H9 (cell line): ENCODE data around the gene CAMTA1. TPM values are rescaled to one million over a fixed set of nuclear protein-coding genes. Genes with fewer than 3 reads are reported as not detected.

Source experiments
- DNase-seq: peaks from one replicate; pipeline ENCODE4 v3.0.0-alpha.2; 2017
- H2AFZ ChIP-seq: one replicate; pipeline ENCODE4 v1.6.1; 2013; ENCODE audit warnings: mild to moderate bottlenecking, low read length, control low read depth, moderate library complexity
- H2AK5ac ChIP-seq: 2 replicates; pipeline ENCODE4 v1.6.1; 2013; ENCODE audit warnings: low read length, control low read depth, mixed read lengths; ENCODE audit not compliant: insufficient read length
- H2BK120ac ChIP-seq: one replicate; pipeline ENCODE4 v1.6.1; 2013; ENCODE audit warnings: low read depth, mild to moderate bottlenecking, low read length, control low read depth, inconsistent platforms; ENCODE audit not compliant: poor library complexity, severe bottlenecking
- H2BK12ac ChIP-seq: 2 replicates; pipeline ENCODE4 v1.6.1; 2013; ENCODE audit warnings: low read length, control low read depth, mixed read lengths, low read depth; ENCODE audit not compliant: insufficient read length
- H2BK15ac ChIP-seq: 2 replicates; pipeline ENCODE4 v1.6.1; 2013; ENCODE audit warnings: low read depth, low read length, control low read depth
- H2BK20ac ChIP-seq: one replicate; pipeline ENCODE4 v1.6.1; 2013; ENCODE audit warnings: low read depth, mild to moderate bottlenecking, low read length, control low read depth, inconsistent platforms; ENCODE audit not compliant: poor library complexity, severe bottlenecking
- H2BK5ac ChIP-seq: 2 replicates; pipeline ENCODE4 v1.6.1; 2013; ENCODE audit warnings: low read length, control low read depth, mixed read lengths; ENCODE audit not compliant: insufficient read length
- H3K14ac ChIP-seq: 2 replicates; pipeline ENCODE4 v1.6.1; 2013; ENCODE audit warnings: low read length, control low read depth; ENCODE audit not compliant: insufficient read depth
- H3K18ac ChIP-seq: 2 replicates; pipeline ENCODE4 v1.6.1; 2013; ENCODE audit warnings: low read depth, mild to moderate bottlenecking, mixed read lengths, low read length, control low read depth; ENCODE audit not compliant: insufficient read length
- H3K23ac ChIP-seq: 2 replicates; pipeline ENCODE4 v1.6.1; 2013; ENCODE audit warnings: low read length, control low read depth, mixed read lengths, low read depth; ENCODE audit not compliant: insufficient read length
- H3K23me2 ChIP-seq: 2 replicates; pipeline ENCODE4 v1.6.1; 2013; ENCODE audit warnings: low read depth, mild to moderate bottlenecking, mixed read lengths, low read length, control low read depth; ENCODE audit not compliant: insufficient read length, poor library complexity, severe bottlenecking
- H3K27ac ChIP-seq: 2 replicates; pipeline ENCODE4 v1.5.1; 2013; ENCODE audit warnings: low read length, control low read depth, mixed read lengths, low read depth; ENCODE audit not compliant: insufficient read length
- H3K27me3 ChIP-seq: 2 replicates; pipeline ENCODE4 v1.6.1; 2013; ENCODE audit warnings: low read length, control low read depth, inconsistent platforms; ENCODE audit not compliant: insufficient read depth
- H3K4ac ChIP-seq: 2 replicates; pipeline ENCODE4 v1.6.1; 2013; ENCODE audit warnings: low read depth, mild to moderate bottlenecking, control low read depth, inconsistent platforms, low read length, moderate library complexity
- H3K4me1 ChIP-seq: 2 replicates; pipeline ENCODE4 v1.6.1; 2013; ENCODE audit warnings: low read length, control low read depth, inconsistent platforms; ENCODE audit not compliant: insufficient read depth
- H3K4me2 ChIP-seq: 2 replicates; pipeline ENCODE4 v1.6.1; 2013; ENCODE audit warnings: low read length, control low read depth, mixed read lengths; ENCODE audit not compliant: insufficient read length, insufficient read depth
- H3K56ac ChIP-seq: 2 replicates; pipeline ENCODE4 v1.6.1; 2013; ENCODE audit warnings: low read depth, mild to moderate bottlenecking, mixed read lengths, low read length, control low read depth; ENCODE audit not compliant: insufficient read length
- H3K79me1 ChIP-seq: 2 replicates; pipeline ENCODE4 v1.6.1; 2013; ENCODE audit warnings: low read depth, mild to moderate bottlenecking, moderate library complexity, low read length, control low read depth, inconsistent platforms; ENCODE audit not compliant: insufficient read depth, poor library complexity, severe bottlenecking
- H3K79me2 ChIP-seq: 2 replicates; pipeline ENCODE4 v1.6.1; 2013; ENCODE audit warnings: low read length, control low read depth, inconsistent platforms; ENCODE audit not compliant: insufficient read depth
- H3K9ac ChIP-seq: 2 replicates; pipeline ENCODE4 v1.6.1; 2013; ENCODE audit warnings: low read length, control low read depth, mixed read lengths; ENCODE audit not compliant: insufficient read length; ENCODE audit errors: extremely low read depth
- H3K9me3 ChIP-seq: one replicate; pipeline ENCODE4 v1.6.1; 2013; ENCODE audit warnings: low read depth, low read length, inconsistent platforms; ENCODE audit not compliant: control insufficient read depth
- H3T11ph ChIP-seq: one replicate; pipeline ENCODE4 v1.6.1; 2013; ENCODE audit warnings: mild to moderate bottlenecking, low read length, control low read depth, inconsistent platforms
- H4K20me1 ChIP-seq: one replicate; pipeline ENCODE4 v1.6.1; 2013; ENCODE audit not compliant: control insufficient read depth, insufficient read length, insufficient read depth
- H4K5ac ChIP-seq: 2 replicates; pipeline ENCODE4 v1.6.1; 2013; ENCODE audit warnings: low read depth, mild to moderate bottlenecking, mixed read lengths, low read length, control low read depth; ENCODE audit not compliant: insufficient read length
- H4K8ac ChIP-seq: replicated peaks from 2 replicates; pipeline ENCODE4 v1.6.1; 2013; ENCODE audit warnings: low read length, control low read depth, mixed read lengths, low read depth; ENCODE audit not compliant: insufficient read length
- H4K91ac ChIP-seq: 2 replicates; pipeline ENCODE4 v1.6.1; 2013; ENCODE audit warnings: low read depth, mild to moderate bottlenecking, moderate library complexity, mixed read lengths, low read length, control low read depth; ENCODE audit not compliant: insufficient read length
- H3K27ac Mint-ChIP-seq, 3 experiments: 2 replicates in 2 of 3; 3 replicates in 1 of 3; pipeline ENCODE4 v1.8.0; 2020 to 2021; ENCODE audit warnings: mixed read lengths in 3 of 3, mild to moderate bottlenecking in 1 of 3, moderate library complexity in 1 of 3
- H3K27me3 Mint-ChIP-seq: 2 replicates; pipeline ENCODE4 v1.8.0; 2021; ENCODE audit warnings: low read depth, mild to moderate bottlenecking, moderate library complexity, mixed read lengths
- H3K36me3 Mint-ChIP-seq, 3 experiments: 2 replicates in 2 of 3; 3 replicates in 1 of 3; pipeline ENCODE4 v1.8.0; 2020 to 2021; ENCODE audit warnings: low read depth in 3 of 3, mixed read lengths in 3 of 3; ENCODE audit not compliant: insufficient read depth in 1 of 3
- H3K4me1 Mint-ChIP-seq, 2 experiments: 2 replicates each; pipeline ENCODE4 v1.8.0; 2020; ENCODE audit warnings: mixed read lengths in 2 of 2
- H3K4me3 Mint-ChIP-seq, 2 experiments: 2 replicates in 1 of 2; 3 replicates in 1 of 2; pipeline ENCODE4 v1.8.0; 2020 to 2021; ENCODE audit warnings: mild to moderate bottlenecking in 2 of 2, mixed read lengths in 2 of 2, moderate library complexity in 1 of 2
- H3K9me3 Mint-ChIP-seq, 2 experiments: 2 replicates in 1 of 2; 3 replicates in 1 of 2; pipeline ENCODE4 v1.8.0; 2020; ENCODE audit warnings: mild to moderate bottlenecking in 2 of 2, mixed read lengths in 2 of 2, moderate library complexity in 1 of 2
- CTCF ChIP-seq: fragments of 200-600 bp; sonication (generic); conservative IDR thresholded peaks from 3 replicates; pipeline ENCODE4 v1.8.0; 2021; ENCODE audit warnings: antibody characterized with exemption, mild to moderate bottlenecking
- WGBS: extraction: QIAGEN DNeasy Blood & Tissue Kit; methylation state at CpG from one replicate; pipeline ENCODE4 v1.1.7; 2013; ENCODE audit warnings: missing lambda C conversion rate, low lambda C conversion rate, mixed read lengths; ENCODE audit not compliant: insufficient read length; ENCODE audit errors: extremely low coverage; 5-methylcytosine and 5-hydroxymethylcytosine counted together
- total RNA-seq: library from RNA; stranded (reverse); gene quantifications from 2 replicates; pipeline ENCODE4 v1.2.1, GENCODE V29; 2021

The CAMTA1 gene
- total RNA-seq, 1 experiment from 2014 or later, result 115 TPM

DNA sequence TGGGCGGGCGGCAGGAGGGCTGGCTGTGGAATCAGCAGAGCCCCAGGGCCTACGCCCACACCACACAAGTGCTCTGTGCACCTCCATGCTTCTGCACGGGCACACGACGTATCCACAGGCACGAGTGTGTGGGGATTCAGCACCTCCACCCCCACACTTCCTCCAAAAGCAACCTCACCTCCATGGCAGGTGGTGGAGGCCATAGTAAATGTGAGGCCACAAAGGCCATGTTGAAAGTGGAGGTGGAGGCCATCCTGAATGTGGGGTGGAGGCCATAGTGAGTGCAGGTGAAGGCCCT is 860.4 kb downstream of the CAMTA1 start:
- no peak overlapping the region for H3K4me2 ChIP-seq
- H2BK120ac ChIP-seq, result no peak overlapping the region
- H2BK15ac ChIP-seq, result no peak overlapping the region
- DNase-seq, result no peak
- H3K4me1 ChIP-seq, result no peaks in the 10 kb centered on the region; the same call in 1 of the 2 replicates
- H3K79me2 ChIP-seq, result no peaks in the 10 kb centered on the region
- Mint-ChIP-seq H3K4me1 (peaks cover 7 to 33% of the 10 kb centered on the region in 2 experiments), H3K27ac (no peak overlapping the region), H3K27me3 (no peaks in the 10 kb centered on the region), H3K9me3 (no peaks in the 10 kb centered on the region; a peak in 1 of 5 replicates), H3K4me3 (no peak overlapping the region), H3K36me3 (no peaks in the 10 kb centered on the region)
- H3T11ph ChIP-seq, result no peak overlapping the region
- H4K8ac ChIP-seq, result no peak overlapping the region
- no peak overlapping the region for H3K14ac ChIP-seq
- peaks cover 2% of the 10 kb centered on the region for H4K20me1 ChIP-seq
- no peak overlapping the region for H3K56ac ChIP-seq
- H3K27ac ChIP-seq, result no peak overlapping the region
- no peak overlapping the region for H2BK20ac ChIP-seq
- H3K4ac ChIP-seq, result no peak overlapping the region
- H2AFZ ChIP-seq, result no peak overlapping the region
- no CpG with 5 or more reads among the region's 7 CpGs for WGBS
- H4K5ac ChIP-seq, result no peak overlapping the region
- H3K23ac ChIP-seq, result no peak overlapping the region
- H2BK12ac ChIP-seq, result no peak overlapping the region
- no peak for TF ChIP-seq CTCF
- no peaks in the 10 kb centered on the region for H3K27me3 ChIP-seq
- H2BK5ac ChIP-seq, result no peak overlapping the region
- H3K23me2 ChIP-seq, result peaks cover 3% of the 10 kb centered on the region
- no peak overlapping the region for H2AK5ac ChIP-seq
- H3K18ac ChIP-seq, result no peak overlapping the region
- H3K79me1 ChIP-seq, result no peaks in the 10 kb centered on the region
- H3K9me3 ChIP-seq, result no peaks in the 10 kb centered on the region
- no peak overlapping the region for H3K9ac ChIP-seq
- no peak overlapping the region for H4K91ac ChIP-seq
